Upper lobe of left lung (tissue), 6 donors: ENCODE results near the gene ROR2. TPM values are rescaled to one million over a fixed set of nuclear protein-coding genes. Genes with fewer than 3 reads are reported as not detected.

Source experiments
- ATAC-seq, 2 donors: fragments of 200-7000 bp; cut with Tn5 transposase; one replicate each; pipeline ENCODE4 v1.9.1; 2022; ENCODE audit warnings: mild to moderate bottlenecking in 2 of 2, moderate library complexity in 2 of 2; ENCODE audit not compliant: low FRiP score in 2 of 2
- DNase-seq, 2 donors: peaks; one replicate each; pipeline ENCODE4 v3.0.0-alpha.2; 2019 to 2020
- H3K27ac ChIP-seq, 4 donors: fragments of 200-600 bp; sonication (generic); one replicate each; pipeline ENCODE4 v1.5.1; 2016 to 2019
- H3K27me3 ChIP-seq, 4 donors: fragments of 200-600 bp; sonication (generic); one replicate each; pipeline ENCODE4 v1.5.1; 2017 to 2019
- H3K36me3 ChIP-seq, 4 donors: fragments of 200-600 bp; sonication (generic); one replicate each; pipeline ENCODE4 v1.5.1; 2016 to 2019
- H3K4me1 ChIP-seq, 4 donors: fragments of 200-600 bp; sonication (generic); one replicate each; pipeline ENCODE4 v1.5.1; 2018 to 2019
- H3K4me3 ChIP-seq, 4 donors: fragments of 200-600 bp; sonication (generic); one replicate each; pipeline ENCODE4 v1.5.1; 2017 to 2019; ENCODE audit warnings: mild to moderate bottlenecking in 2 of 4, moderate library complexity in 1 of 4
- H3K9me3 ChIP-seq, 4 donors: fragments of 200-600 bp; sonication (generic); one replicate each; pipeline ENCODE4 v1.5.1; 2018 to 2019
- EP300 ChIP-seq, 4 donors: sonication (generic); formaldehyde crosslinking; IDR thresholded peaks; one replicate each; pipeline ENCODE4 v1.5.1; 2017; ENCODE audit warnings: antibody characterized with exemption in 4 of 4, control low read depth in 2 of 4
- POLR2A ChIP-seq, 4 donors: fragments of 450-650 bp; IDR thresholded peaks; one replicate each; pipeline ENCODE4 v1.5.1; 2016 to 2017; ENCODE audit warnings: antibody characterized with exemption in 4 of 4, mild to moderate bottlenecking in 2 of 4
- POLR2AphosphoS5 ChIP-seq, 2 donors: sonication (generic); formaldehyde crosslinking; IDR thresholded peaks; one replicate each; pipeline ENCODE4 v1.5.1; 2017; ENCODE audit warnings: antibody characterized with exemption in 2 of 2
- WGBS, 2 donors: methylation state at CpG; one replicate each; pipeline ENCODE4 v1.1.5; 2017 to 2018; 5-methylcytosine and 5-hydroxymethylcytosine counted together
- total RNA-seq, 6 donors: library from RNA; depleted of rRNA in 4 of 6; stranded (reverse); fragments of >200 nt in 4 of 6; gene quantifications; one replicate each; pipeline versions ENCODE4 v1.1.0 to v1.2.1, GENCODE V29; 2016 to 2021
- TF ChIP-seq, protein P1 (sequence below), 6 experiments: fragments of 450-650 bp in 4 of 6; fragments of 200-600 bp in 2 of 6; sonication (generic) in 2 of 6; IDR thresholded peaks; one replicate each; pipeline ENCODE4 v1.5.1; 2016 to 2019; ENCODE audit warnings: antibody characterized with exemption in 6 of 6
- donor health status: DM: no; HTN: no; CAD: no; lungs with moderate emphysema.
- donor health status: DM: no; HTN: yes; CAD: no; lungs with severe emphysema.

Gene ROR2
- total RNA-seq, 6 donors from 2014 or later: 2.7 to 8.1 (median 3.4) TPM

DNA sequence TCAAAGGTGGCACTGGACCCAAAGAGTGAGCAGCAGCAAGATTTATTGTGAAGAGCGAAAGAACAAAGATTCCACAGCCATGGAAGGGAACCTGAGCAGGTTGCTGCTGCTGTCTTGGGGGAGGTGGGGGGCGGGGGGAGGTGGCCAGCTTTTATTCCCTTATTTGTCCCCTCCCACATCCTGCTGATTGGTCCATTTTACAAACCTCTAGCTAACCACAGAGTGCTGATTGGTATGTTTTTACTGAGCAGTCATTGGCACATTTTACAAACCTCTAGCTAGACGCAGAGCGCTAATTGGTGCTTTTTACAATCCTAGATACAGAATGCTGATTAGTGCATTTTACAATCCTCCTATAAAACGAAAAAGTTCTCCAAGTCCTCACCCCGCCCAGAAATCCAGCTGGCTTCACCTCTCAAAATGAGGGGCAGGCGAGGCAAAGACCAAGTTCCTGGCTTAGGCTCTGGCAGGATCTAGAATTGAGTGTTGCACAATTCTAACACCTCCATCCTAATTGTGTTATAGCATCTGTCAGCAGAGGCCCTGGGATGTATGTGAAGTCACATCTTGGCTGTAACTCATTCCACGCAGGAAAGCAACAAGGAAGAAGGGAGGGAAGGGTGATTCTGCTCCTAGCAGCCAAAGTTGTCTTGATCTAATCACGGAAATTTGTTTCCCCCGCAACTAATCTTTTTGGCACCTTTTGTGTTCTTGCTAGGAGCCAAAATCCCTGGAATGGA lies 34.3 kb downstream of the ROR2 start:
- Histone ChIP-seq H3K27ac (no peak overlapping the region), H3K4me1 (no peaks in the 10 kb centered on the region), H3K4me3 (no peak overlapping the region), H3K27me3 (no peaks in the 10 kb centered on the region), H3K9me3 (no peaks in the 10 kb centered on the region), H3K36me3 (no peaks in the 10 kb centered on the region)
- no peak for ATAC-seq
- TF ChIP-seq EP300 (IDR thresholded peaks at IDR 0.05) (no peak), POLR2AphosphoS5 (IDR thresholded peaks at IDR 0.05) (no peak), POLR2A (IDR thresholded peaks at IDR 0.05) (no peak)
- TF ChIP-seq, protein P1, sequence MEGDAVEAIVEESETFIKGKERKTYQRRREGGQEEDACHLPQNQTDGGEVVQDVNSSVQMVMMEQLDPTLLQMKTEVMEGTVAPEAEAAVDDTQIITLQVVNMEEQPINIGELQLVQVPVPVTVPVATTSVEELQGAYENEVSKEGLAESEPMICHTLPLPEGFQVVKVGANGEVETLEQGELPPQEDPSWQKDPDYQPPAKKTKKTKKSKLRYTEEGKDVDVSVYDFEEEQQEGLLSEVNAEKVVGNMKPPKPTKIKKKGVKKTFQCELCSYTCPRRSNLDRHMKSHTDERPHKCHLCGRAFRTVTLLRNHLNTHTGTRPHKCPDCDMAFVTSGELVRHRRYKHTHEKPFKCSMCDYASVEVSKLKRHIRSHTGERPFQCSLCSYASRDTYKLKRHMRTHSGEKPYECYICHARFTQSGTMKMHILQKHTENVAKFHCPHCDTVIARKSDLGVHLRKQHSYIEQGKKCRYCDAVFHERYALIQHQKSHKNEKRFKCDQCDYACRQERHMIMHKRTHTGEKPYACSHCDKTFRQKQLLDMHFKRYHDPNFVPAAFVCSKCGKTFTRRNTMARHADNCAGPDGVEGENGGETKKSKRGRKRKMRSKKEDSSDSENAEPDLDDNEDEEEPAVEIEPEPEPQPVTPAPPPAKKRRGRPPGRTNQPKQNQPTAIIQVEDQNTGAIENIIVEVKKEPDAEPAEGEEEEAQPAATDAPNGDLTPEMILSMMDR (IDR thresholded peaks at IDR 0.05): no peak
- DNase-seq: no peak
- 77 to 82% methylated on average over 8 to 10 of the region's 10 CpGs for WGBS, 2 donors

DNA sequence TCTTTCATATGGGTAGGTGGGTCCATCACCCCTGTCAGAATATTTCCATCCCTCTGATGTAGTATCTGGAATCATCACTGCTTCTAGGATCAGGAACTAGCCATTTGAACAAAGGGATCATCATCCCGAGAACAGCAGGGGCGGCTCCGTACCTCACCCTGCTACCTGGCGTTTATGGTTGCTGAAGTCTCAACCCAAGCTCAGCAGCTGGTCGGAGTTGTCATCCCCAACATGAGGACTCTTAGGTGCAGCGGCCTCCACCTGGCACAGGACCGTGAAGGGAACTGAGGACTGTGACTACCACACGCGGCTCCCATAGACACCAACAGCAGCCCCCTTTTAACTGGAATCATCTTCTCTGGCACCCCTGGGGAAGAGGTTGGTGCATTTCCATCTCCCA lies 35.1 kb downstream of the ROR2 start:
- H3K36me3 ChIP-seq: no peaks in the 10 kb centered on the region

DNA sequence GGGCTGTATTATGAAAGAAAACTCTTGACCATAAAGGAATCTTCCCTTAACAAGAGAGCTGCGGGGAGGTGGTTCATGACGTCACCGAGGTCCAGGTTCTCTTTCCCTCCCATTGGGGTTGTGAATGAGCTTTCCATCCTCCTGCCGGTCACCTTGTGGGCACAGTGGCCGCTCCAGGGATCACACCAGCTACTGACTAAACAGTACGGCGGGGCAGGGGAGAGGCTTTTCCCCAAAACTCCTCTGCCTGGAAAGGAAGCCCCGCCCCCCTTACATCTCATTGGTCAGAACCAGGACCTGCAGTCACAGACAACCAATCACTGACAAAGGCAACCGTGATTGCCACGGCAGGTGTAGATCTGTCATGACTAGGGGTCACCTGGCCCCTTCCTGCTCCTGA lies 35.6 kb downstream of the ROR2 start:
- Histone ChIP-seq H3K27ac (no peak overlapping the region), H3K36me3 (no peaks in the 10 kb centered on the region), H3K27me3 (no peaks in the 10 kb centered on the region), H3K4me1 (no peaks in the 10 kb centered on the region), H3K4me3 (no peak overlapping the region), H3K9me3 (no peaks in the 10 kb centered on the region)
- DNase-seq (no peak), ATAC-seq (no peak)
- WGBS, 2 donors: 93 to 95% methylated on average over 8 to 10 of the region's 10 CpGs
- TF ChIP-seq, protein P1 (IDR thresholded peaks at IDR 0.05): no peak
- no peak for TF ChIP-seq EP300 (IDR thresholded peaks at IDR 0.05)
- no peak for TF ChIP-seq POLR2A (IDR thresholded peaks at IDR 0.05)
- TF ChIP-seq POLR2AphosphoS5 (IDR thresholded peaks at IDR 0.05): no peak

More for the DNA sequence above, 35.1 kb downstream of the ROR2 start:
- H3K27me3 ChIP-seq: no peaks in the 10 kb centered on the region
- TF ChIP-seq POLR2AphosphoS5 (IDR thresholded peaks at IDR 0.05) (no peak), EP300 (IDR thresholded peaks at IDR 0.05) (no peak), POLR2A (IDR thresholded peaks at IDR 0.05) (no peak)
- TF ChIP-seq, protein P1 (IDR thresholded peaks at IDR 0.05): no peak
- no peaks in the 10 kb centered on the region for H3K4me1 ChIP-seq
- DNase-seq (no peak), ATAC-seq (no peak)
- H3K4me3 ChIP-seq: no peak overlapping the region
- 93% methylated on average over 9 of the region's 9 CpGs for WGBS, 2 donors
- no peak overlapping the region for H3K27ac ChIP-seq
- no peaks in the 10 kb centered on the region for H3K9me3 ChIP-seq

DNA sequence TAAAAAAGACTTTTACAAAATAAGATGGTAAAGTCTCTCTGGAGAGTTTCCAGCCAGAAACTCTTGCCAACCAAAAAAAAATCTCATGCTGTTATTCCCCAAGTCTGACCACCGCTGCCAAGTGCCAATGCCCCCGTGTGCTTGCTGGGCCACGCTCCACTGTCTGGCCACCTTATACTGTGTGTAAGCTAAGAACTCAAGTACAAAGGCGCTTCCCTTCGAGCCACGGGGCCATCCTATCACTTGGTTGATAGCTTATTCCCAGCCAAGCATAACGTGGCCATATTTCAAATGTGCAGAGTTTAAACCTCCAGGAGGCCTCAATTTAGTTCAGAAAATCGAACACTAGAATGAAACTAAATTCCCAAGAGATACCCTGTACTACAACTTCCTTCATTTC lies 36.0 kb downstream of the ROR2 start:
- ATAC-seq: no peak
- Histone ChIP-seq H3K27me3 (no peaks in the 10 kb centered on the region), H3K4me3 (no peak overlapping the region), H3K36me3 (no peaks in the 10 kb centered on the region), H3K9me3 (no peaks in the 10 kb centered on the region), H3K4me1 (no peaks in the 10 kb centered on the region), H3K27ac (no peak overlapping the region)
- TF ChIP-seq EP300 (IDR thresholded peaks at IDR 0.05): no peak
- TF ChIP-seq POLR2A (IDR thresholded peaks at IDR 0.05): no peak
- no peak for TF ChIP-seq POLR2AphosphoS5 (IDR thresholded peaks at IDR 0.05)
- TF ChIP-seq, protein P1 (IDR thresholded peaks at IDR 0.05): no peak
- DNase-seq: no peak
- WGBS, 2 donors: 82 to 87% methylated on average over 8 of the region's 8 CpGs

DNA sequence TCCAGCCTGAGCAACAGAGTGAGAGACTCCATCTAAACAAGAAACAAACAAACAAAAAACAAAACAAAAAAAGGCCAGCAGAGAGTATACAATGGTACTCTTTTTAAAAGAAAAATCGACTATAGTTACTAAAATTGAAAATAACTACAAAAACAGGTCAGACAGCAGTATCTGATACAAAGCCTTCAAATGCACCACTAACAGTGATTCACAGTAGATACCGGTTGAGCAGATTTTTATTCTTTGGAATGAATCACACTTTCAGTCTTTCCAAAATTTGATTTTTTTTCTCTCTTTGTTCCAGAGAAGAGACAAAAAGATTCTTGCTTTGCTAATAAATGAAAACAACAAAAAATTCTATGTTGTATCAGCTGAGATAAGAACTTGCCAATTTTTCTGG lies 36.9 kb downstream of the ROR2 start:
- WGBS, 2 donors: 74 to 91% methylated on average over 2 of the region's 2 CpGs
- Histone ChIP-seq H3K27ac (no peak overlapping the region), H3K9me3 (no peaks in the 10 kb centered on the region), H3K27me3 (no peaks in the 10 kb centered on the region), H3K36me3 (no peaks in the 10 kb centered on the region), H3K4me3 (no peak overlapping the region), H3K4me1 (no peaks in the 10 kb centered on the region)
- no peak for DNase-seq
- no peak for ATAC-seq
- no peak for TF ChIP-seq POLR2AphosphoS5 (IDR thresholded peaks at IDR 0.05)
- TF ChIP-seq, protein P1 (IDR thresholded peaks at IDR 0.05): no peak
- TF ChIP-seq POLR2A (IDR thresholded peaks at IDR 0.05): no peak
- no peak for TF ChIP-seq EP300 (IDR thresholded peaks at IDR 0.05)
